Osteocyte (in vitro differentiated cells): ENCODE results near the gene MAPK7. TPM values are rescaled to one million over a fixed set of nuclear protein-coding genes. Genes with fewer than 3 reads are reported as not detected.

Experiments
- DNase-seq: peaks from one replicate; pipeline ENCODE4 v3.0.0; 2021; ENCODE audit warnings: mixed read lengths; ENCODE audit not compliant: unreplicated experiment; ENCODE audit errors: extremely low spot score
- H3K27ac Mint-ChIP-seq: one replicate; pipeline ENCODE4 v1.8.0; 2021; ENCODE audit warnings: mild to moderate bottlenecking, mixed read lengths; ENCODE audit not compliant: unreplicated experiment
- H3K27me3 Mint-ChIP-seq: one replicate; pipeline ENCODE4 v1.8.0; 2021; ENCODE audit warnings: mixed read lengths; ENCODE audit not compliant: unreplicated experiment
- H3K36me3 Mint-ChIP-seq: one replicate; pipeline ENCODE4 v1.8.0; 2021; ENCODE audit warnings: mixed read lengths; ENCODE audit not compliant: unreplicated experiment
- H3K4me1 Mint-ChIP-seq: one replicate; pipeline ENCODE4 v1.8.0; 2021; ENCODE audit warnings: mixed read lengths; ENCODE audit not compliant: unreplicated experiment
- H3K4me3 Mint-ChIP-seq: one replicate; pipeline ENCODE4 v1.8.0; 2021; ENCODE audit warnings: mild to moderate bottlenecking, moderate library complexity, mixed read lengths; ENCODE audit not compliant: unreplicated experiment
- H3K9me3 Mint-ChIP-seq: one replicate; pipeline ENCODE4 v1.8.0; 2021; ENCODE audit warnings: mixed read lengths; ENCODE audit not compliant: unreplicated experiment
- CTCF ChIP-seq: fragments of 200-600 bp; sonication (generic); IDR thresholded peaks from 2 replicates; pipeline ENCODE4 v1.5.0; 2021; ENCODE audit warnings: antibody characterized with exemption, mild to moderate bottlenecking, moderate library complexity
- total RNA-seq: library from RNA; stranded (reverse); gene quantifications from 2 replicates; pipeline ENCODE4 v1.2.1, GENCODE V29; 2021

The MAPK7 gene
- total RNA-seq, 1 donor from 2014 or later, result 37.1 TPM

DNA sequence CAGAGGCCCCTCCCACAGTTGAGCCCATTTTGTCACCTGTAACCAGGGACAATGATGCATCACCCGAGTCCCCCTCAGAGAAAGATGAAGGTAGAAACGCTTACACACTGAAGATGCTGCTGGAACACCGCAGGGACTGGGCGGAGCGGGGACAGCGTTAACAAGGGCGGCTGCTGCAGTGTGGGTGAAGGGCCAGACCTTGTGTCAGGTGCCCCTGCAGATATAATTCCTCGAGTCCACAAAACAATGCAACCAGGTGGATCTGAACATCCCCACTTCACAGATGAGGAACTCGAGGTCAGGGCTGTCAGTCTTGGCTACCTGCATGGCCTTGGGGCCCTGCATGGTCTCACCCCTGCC is 6.3 kb upstream of the MAPK7 start:
- TF ChIP-seq CTCF, result no peak
- H3K4me1 Mint-ChIP-seq, result peaks cover 33% of the 10 kb centered on the region
- no peaks in the 10 kb centered on the region for H3K36me3 Mint-ChIP-seq
- no peaks in the 10 kb centered on the region for H3K9me3 Mint-ChIP-seq
- no peak for DNase-seq
- no peak overlapping the region for H3K4me3 Mint-ChIP-seq
- no peaks in the 10 kb centered on the region for H3K27me3 Mint-ChIP-seq
- H3K27ac Mint-ChIP-seq, result no peak overlapping the region

GRCh38 chr17:19372439-19372838 is 5.9 kb upstream of the MAPK7 start:
- Mint-ChIP-seq H3K4me3 (no peak overlapping the region), H3K27ac (no peak overlapping the region), H3K27me3 (no peaks in the 10 kb centered on the region), H3K36me3 (no peaks in the 10 kb centered on the region), H3K9me3 (no peaks in the 10 kb centered on the region), H3K4me1 (peaks cover 37% of the 10 kb centered on the region)
- no peak for TF ChIP-seq CTCF
- no peak for DNase-seq

GRCh38 chr17:19372866-19373504 is 5.3 kb upstream of the MAPK7 start:
- DNase-seq, result no peak
- Mint-ChIP-seq H3K27me3 (no peaks in the 10 kb centered on the region), H3K4me3 (no peak overlapping the region), H3K36me3 (no peaks in the 10 kb centered on the region), H3K9me3 (no peaks in the 10 kb centered on the region), H3K27ac (no peak overlapping the region), H3K4me1 (peaks cover 37% of the 10 kb centered on the region)
- TF ChIP-seq CTCF, result no peak

- no peaks in the 10 kb centered on the region for H3K36me3 Mint-ChIP-seq
- no peak for DNase-seq
- H3K9me3 Mint-ChIP-seq, result no peaks in the 10 kb centered on the region
- H3K27me3 Mint-ChIP-seq, result no peaks in the 10 kb centered on the region
- peaks cover 31% of the 10 kb centered on the region for H3K4me1 Mint-ChIP-seq
- H3K4me3 Mint-ChIP-seq, result no peak overlapping the region
- TF ChIP-seq CTCF, result no peak
- peak overlapping the region; percentile 44 for H3K27ac Mint-ChIP-seq
These were observed 4.2 kb upstream of the MAPK7 start for GRCh38 chr17:19374136-19374535.

DNA sequence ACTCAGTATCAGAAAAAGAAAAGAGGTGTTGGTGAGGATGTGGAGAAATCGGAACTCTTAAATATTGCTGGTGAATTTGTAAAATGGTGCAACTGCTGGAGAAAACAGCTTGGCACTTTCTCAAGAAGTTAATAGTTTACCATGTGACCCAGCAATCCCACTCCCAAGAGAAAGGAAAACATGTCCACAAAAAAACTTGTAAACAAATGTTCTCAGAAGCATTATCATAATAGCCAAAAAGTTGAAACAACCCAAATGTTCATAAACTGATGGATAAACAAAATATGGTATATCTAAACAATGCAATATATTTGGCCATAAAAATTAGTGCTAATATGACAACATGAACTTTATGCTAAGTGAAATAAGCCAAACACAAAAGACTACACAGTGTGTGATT is 2.6 kb upstream of the MAPK7 start:
- no peak for DNase-seq
- Mint-ChIP-seq H3K9me3 (no peaks in the 10 kb centered on the region), H3K27ac (no peak overlapping the region), H3K4me1 (peaks cover 25% of the 10 kb centered on the region), H3K4me3 (no peak overlapping the region), H3K27me3 (no peaks in the 10 kb centered on the region), H3K36me3 (peaks cover 10% of the 10 kb centered on the region)
- TF ChIP-seq CTCF, result no peak
